ENCODE results near the gene GPR150.
"Not testable (repeated sequence)": the region's sequence is repeated elsewhere in the genome, so short reads cannot be mapped to it uniquely, and the experiment has no call there.

Gene GPR150

DNA sequence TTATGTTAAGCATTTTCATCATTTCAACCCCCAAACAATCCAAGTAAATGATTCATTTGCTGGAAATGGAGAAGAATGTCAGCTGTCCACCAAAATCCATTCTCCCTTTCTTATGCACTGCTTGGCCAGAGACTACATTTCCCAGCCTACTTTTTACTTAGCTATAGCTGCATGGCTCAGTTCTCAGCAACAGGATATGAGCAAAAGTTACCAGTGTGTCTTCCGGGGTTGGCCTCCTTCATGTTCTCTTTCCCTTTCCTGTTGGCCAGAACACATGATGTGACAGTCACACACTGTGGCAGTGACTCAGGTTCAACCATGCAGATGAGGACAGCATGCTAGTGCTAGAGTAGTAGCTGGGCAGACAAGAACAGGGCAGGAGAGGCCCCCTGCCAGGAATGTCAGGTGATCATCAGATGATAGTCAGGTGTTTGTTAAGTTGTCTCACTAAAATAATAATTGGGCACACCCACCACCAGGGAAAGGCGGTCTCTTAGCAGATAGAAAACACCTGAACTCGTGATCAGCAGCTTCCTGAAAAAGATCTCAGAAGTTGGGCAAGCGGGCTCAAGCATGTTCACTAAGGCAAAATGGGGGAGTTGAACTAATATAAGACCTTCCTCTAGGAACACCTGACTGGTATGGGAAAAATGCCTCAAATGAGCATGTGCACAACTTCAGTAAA lies 12.2 kb downstream of the GPR150 start:
- Histone ChIP-seq H3K79me2 (ENCODE audit: control insufficient read depth, insufficient read depth, low read length, poor library complexity) (no peaks in the 10 kb centered on the region), H2AFZ (ENCODE audit: insufficient read depth, low read length, poor library complexity) (no peak overlapping the region), H4K91ac (ENCODE audit: low read depth, low read length) (no peak overlapping the region), H3K9me3 (ENCODE audit: insufficient read depth, low read depth, low read length) (peaks cover 2% of the 10 kb centered on the region), H3K4ac (ENCODE audit: low read depth, low read length) (no peak overlapping the region), H2BK12ac (ENCODE audit: low read length) (no peak overlapping the region), H3K36me3 (ENCODE audit: control insufficient read depth in 1 of 2, insufficient read depth in 2 of 2, low read length in 2 of 2) (no peaks in the 10 kb centered on the region), H3K27me3 (ENCODE audit: insufficient read depth, low read length) (no peaks in the 10 kb centered on the region), H2BK5ac (ENCODE audit: low read depth, low read length, poor library complexity) (no peak overlapping the region), H3K4me2 (ENCODE audit: low read length) (no peak overlapping the region), H2BK120ac (ENCODE audit: insufficient read depth, low read length, poor library complexity) (no peak overlapping the region), H4K12ac (ENCODE audit: low read depth, low read length) (no peak overlapping the region), H3K9ac (ENCODE audit: low read length) (no peak overlapping the region), H3K27ac (ENCODE audit: low read depth, low read length) (no peak overlapping the region), H2AK5ac (ENCODE audit: low read length) (no peak overlapping the region), H3K79me1 (ENCODE audit: low read length) (no peaks in the 10 kb centered on the region), H3K4me3 (ENCODE audit: low read depth, low read length) (no peak overlapping the region), H3K4me1 (ENCODE audit: control insufficient read depth in 1 of 2, insufficient read depth in 2 of 2, low read length in 2 of 2) (no peaks in the 10 kb centered on the region), H3K14ac (ENCODE audit: low read length) (no peak overlapping the region), H3K18ac (ENCODE audit: low read length) (no peak overlapping the region), H4K8ac (ENCODE audit: low read depth, low read length) (no peak overlapping the region), H3K23ac (ENCODE audit: low read length) (no peak overlapping the region)
- WGBS (ENCODE audit: extremely low coverage, insufficient coverage, insufficient read length), result no CpG with 5 or more reads among the region's 4 CpGs
- DNase-seq, result peak; percentile 38 to 56

DNA sequence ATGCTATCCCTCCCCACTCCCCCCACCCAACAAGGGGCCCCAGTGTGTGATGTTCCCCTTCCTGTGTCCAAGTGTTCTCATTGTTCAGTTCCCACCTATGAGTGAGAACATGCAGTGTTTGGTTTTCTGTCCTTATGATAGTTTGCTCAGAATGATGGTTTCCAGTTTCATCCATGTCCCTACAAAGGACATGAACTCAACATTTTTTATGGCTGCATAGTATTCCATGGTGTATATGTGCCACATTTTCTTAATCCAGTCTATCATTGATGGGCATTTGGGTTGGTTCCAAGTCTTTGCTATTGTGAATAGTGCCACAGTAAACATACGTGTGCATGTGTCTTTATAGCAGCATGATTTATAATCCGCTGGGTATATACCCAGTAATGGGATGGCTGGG lies 13.1 kb downstream of the GPR150 start:
- H3K23ac ChIP-seq (ENCODE audit: low read length); H2BK5ac ChIP-seq (ENCODE audit: low read depth, low read length, poor library complexity); H3K18ac ChIP-seq (ENCODE audit: low read length); H3K27ac ChIP-seq (ENCODE audit: low read depth, low read length); H3K4me1 ChIP-seq (ENCODE audit: control insufficient read depth in 1 of 2, insufficient read depth in 2 of 2, low read length in 2 of 2); H2BK120ac ChIP-seq (ENCODE audit: insufficient read depth, low read length, poor library complexity); H3K79me2 ChIP-seq (ENCODE audit: control insufficient read depth, insufficient read depth, low read length, poor library complexity); H4K8ac ChIP-seq (ENCODE audit: low read depth, low read length); DNase-seq; H2AFZ ChIP-seq (ENCODE audit: insufficient read depth, low read length, poor library complexity); H4K12ac ChIP-seq (ENCODE audit: low read depth, low read length); H3K36me3 ChIP-seq (ENCODE audit: control insufficient read depth in 1 of 2, insufficient read depth in 2 of 2, low read length in 2 of 2); H3K27me3 ChIP-seq (ENCODE audit: insufficient read depth, low read length); H3K4me2 ChIP-seq (ENCODE audit: low read length); H2AK5ac ChIP-seq (ENCODE audit: low read length); H3K4ac ChIP-seq (ENCODE audit: low read depth, low read length); H3K9ac ChIP-seq (ENCODE audit: low read length); H2BK12ac ChIP-seq (ENCODE audit: low read length); H3K4me3 ChIP-seq (ENCODE audit: low read depth, low read length); H3K9me3 ChIP-seq (ENCODE audit: insufficient read depth, low read depth, low read length); H3K79me1 ChIP-seq (ENCODE audit: low read length); H3K14ac ChIP-seq (ENCODE audit: low read length); H4K91ac ChIP-seq (ENCODE audit: low read depth, low read length): not testable (repeated sequence)
- WGBS (ENCODE audit: extremely low coverage, insufficient coverage, insufficient read length), result no CpG with 5 or more reads among the region's 2 CpGs

DNA sequence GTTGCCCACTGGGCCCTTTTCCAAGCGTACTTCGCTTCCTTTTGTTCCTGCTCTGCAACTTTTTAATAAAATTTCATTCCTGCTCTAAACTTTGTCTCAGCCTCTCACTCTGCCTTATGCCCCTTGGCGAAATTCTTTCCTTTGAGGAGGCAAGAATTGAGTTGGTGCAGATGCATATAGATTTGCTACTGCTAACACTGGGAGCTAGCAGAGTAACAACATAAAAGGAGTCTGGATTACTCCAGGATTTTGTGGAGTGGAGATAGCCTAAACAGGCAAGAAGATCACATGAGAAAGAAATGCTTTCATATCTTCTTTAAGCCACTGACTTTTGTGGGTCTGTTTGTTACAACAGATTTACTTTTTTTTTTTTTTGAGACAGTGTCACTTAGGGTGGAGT lies 13.8 kb downstream of the GPR150 start:
- peak in 1 of 2 donors; percentile 31 for DNase-seq
- no peak overlapping the region for H2BK120ac ChIP-seq (ENCODE audit: insufficient read depth, low read length, poor library complexity)
- H3K79me1 ChIP-seq (ENCODE audit: low read length), result no peaks in the 10 kb centered on the region
- no peak overlapping the region for H3K4me2 ChIP-seq (ENCODE audit: low read length)
- no peak overlapping the region for H2AK5ac ChIP-seq (ENCODE audit: low read length)
- no peak overlapping the region for H2BK12ac ChIP-seq (ENCODE audit: low read length)
- H3K9me3 ChIP-seq (ENCODE audit: insufficient read depth, low read depth, low read length), result peaks cover 2% of the 10 kb centered on the region
- no peak overlapping the region for H3K18ac ChIP-seq (ENCODE audit: low read length)
- no peaks in the 10 kb centered on the region for H3K4me1 ChIP-seq (ENCODE audit: control insufficient read depth in 1 of 2, insufficient read depth in 2 of 2, low read length in 2 of 2)
- no peaks in the 10 kb centered on the region for H3K79me2 ChIP-seq (ENCODE audit: control insufficient read depth, insufficient read depth, low read length, poor library complexity)
- no peak overlapping the region for H4K12ac ChIP-seq (ENCODE audit: low read depth, low read length)
- no peak overlapping the region for H3K4me3 ChIP-seq (ENCODE audit: low read depth, low read length)
- H3K27me3 ChIP-seq (ENCODE audit: insufficient read depth, low read length), result no peaks in the 10 kb centered on the region
- H3K9ac ChIP-seq (ENCODE audit: low read length), result no peak overlapping the region
- no peak overlapping the region for H3K14ac ChIP-seq (ENCODE audit: low read length)
- H4K91ac ChIP-seq (ENCODE audit: low read depth, low read length), result no peak overlapping the region
- no CpG with 5 or more reads among the region's 3 CpGs for WGBS (ENCODE audit: extremely low coverage, insufficient coverage, insufficient read length)
- no peak overlapping the region for H3K27ac ChIP-seq (ENCODE audit: low read depth, low read length)
- no peak overlapping the region for H4K8ac ChIP-seq (ENCODE audit: low read depth, low read length)
- H3K4ac ChIP-seq (ENCODE audit: low read depth, low read length), result no peak overlapping the region
- no peak overlapping the region for H2BK5ac ChIP-seq (ENCODE audit: low read depth, low read length, poor library complexity)
- no peak overlapping the region for H3K23ac ChIP-seq (ENCODE audit: low read length)
- no peaks in the 10 kb centered on the region for H3K36me3 ChIP-seq (ENCODE audit: control insufficient read depth in 1 of 2, insufficient read depth in 2 of 2, low read length in 2 of 2)
- no peak overlapping the region for H2AFZ ChIP-seq (ENCODE audit: insufficient read depth, low read length, poor library complexity)

DNA sequence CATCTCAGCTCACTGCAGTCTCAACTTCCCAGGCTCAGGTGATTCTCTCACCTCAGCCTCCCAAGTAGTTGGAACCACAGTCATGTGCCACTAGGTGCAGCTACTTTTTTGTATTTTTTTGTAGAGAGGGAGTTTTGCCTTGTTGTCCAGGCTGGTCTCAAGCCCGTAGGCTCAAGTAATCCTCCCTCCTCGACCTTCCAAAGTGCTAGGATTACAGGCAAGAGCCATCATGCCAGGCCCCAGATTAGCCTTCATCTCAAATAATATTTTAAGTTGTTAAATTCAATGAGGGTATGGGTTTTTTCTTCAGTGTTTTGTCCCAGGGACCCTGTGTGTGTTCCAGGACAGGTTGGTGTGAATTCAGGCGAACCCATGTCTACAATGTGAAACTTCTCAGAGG lies 14.2 kb downstream of the GPR150 start:
- H4K12ac ChIP-seq (ENCODE audit: low read depth, low read length), result no peak overlapping the region
- H3K4me3 ChIP-seq (ENCODE audit: low read depth, low read length), result no peak overlapping the region
- no peaks in the 10 kb centered on the region for H3K4me1 ChIP-seq (ENCODE audit: control insufficient read depth in 1 of 2, insufficient read depth in 2 of 2, low read length in 2 of 2)
- H2BK12ac ChIP-seq (ENCODE audit: low read length), result no peak overlapping the region
- H4K91ac ChIP-seq (ENCODE audit: low read depth, low read length), result no peak overlapping the region
- no peak overlapping the region for H2BK120ac ChIP-seq (ENCODE audit: insufficient read depth, low read length, poor library complexity)
- no peaks in the 10 kb centered on the region for H3K79me2 ChIP-seq (ENCODE audit: control insufficient read depth, insufficient read depth, low read length, poor library complexity)
- H3K14ac ChIP-seq (ENCODE audit: low read length), result no peak overlapping the region
- no peaks in the 10 kb centered on the region for H3K27me3 ChIP-seq (ENCODE audit: insufficient read depth, low read length)
- no peak overlapping the region for H2BK5ac ChIP-seq (ENCODE audit: low read depth, low read length, poor library complexity)
- H3K27ac ChIP-seq (ENCODE audit: low read depth, low read length), result no peak overlapping the region
- H3K79me1 ChIP-seq (ENCODE audit: low read length), result no peaks in the 10 kb centered on the region
- H3K18ac ChIP-seq (ENCODE audit: low read length), result no peak overlapping the region
- no peak overlapping the region for H2AFZ ChIP-seq (ENCODE audit: insufficient read depth, low read length, poor library complexity)
- DNase-seq, result no peak
- H2AK5ac ChIP-seq (ENCODE audit: low read length), result no peak overlapping the region
- no peak overlapping the region for H3K9ac ChIP-seq (ENCODE audit: low read length)
- H3K9me3 ChIP-seq (ENCODE audit: insufficient read depth, low read depth, low read length), result no peaks in the 10 kb centered on the region
- H3K4ac ChIP-seq (ENCODE audit: low read depth, low read length), result no peak overlapping the region
- no peak overlapping the region for H4K8ac ChIP-seq (ENCODE audit: low read depth, low read length)
- no peaks in the 10 kb centered on the region for H3K36me3 ChIP-seq (ENCODE audit: control insufficient read depth in 1 of 2, insufficient read depth in 2 of 2, low read length in 2 of 2)
- H3K4me2 ChIP-seq (ENCODE audit: low read length), result no peak overlapping the region
- H3K23ac ChIP-seq (ENCODE audit: low read length), result no peak overlapping the region
- no CpG with 5 or more reads among the region's 3 CpGs for WGBS (ENCODE audit: extremely low coverage, insufficient coverage, insufficient read length)

Measured in trophoblast cell (in vitro differentiated cells and primary cell).